Activated T-cell treated with anti-CD3 and anti-CD28 coated beads, Interleukin-2, amount 50 U/mL, for 72 hours (primary cell): ENCODE measurements around the gene FAM186B. TPM values are rescaled to one million over a fixed set of nuclear protein-coding genes. Genes with fewer than 3 reads are reported as not detected.
A peak's percentile ranks its signal among the peaks of the same experiment; 100 is the strongest.
"Not testable (repeated sequence)": the region's sequence is repeated elsewhere in the genome, so short reads cannot be mapped to it uniquely, and the experiment has no call there.

Experiments
- ATAC-seq, 2 donors: fragments of 150-1000 bp; cut with Tn5 transposase; replicated peaks in 1 of 2; 2 replicates each; pipeline ENCODE4 v1.10.0; 2021; ENCODE audit warnings: moderate library complexity in 2 of 2, mild to moderate bottlenecking in 1 of 2
- DNase-seq, 2 donors: peaks; one replicate each; pipeline ENCODE4 v3.0.0; 2021 to 2022; ENCODE audit warnings: mixed read lengths in 1 of 2
- H3K27ac Mint-ChIP-seq: one replicate; pipeline ENCODE4 v1.8.0; 2022; ENCODE audit warnings: mild to moderate bottlenecking, moderate library complexity, mixed read lengths
- H3K27me3 Mint-ChIP-seq: one replicate; pipeline ENCODE4 v1.8.0; 2022; ENCODE audit warnings: low read depth, mixed read lengths
- H3K36me3 Mint-ChIP-seq, 2 donors: one replicate each; pipeline ENCODE4 v1.8.0; 2022; ENCODE audit warnings: mixed read lengths in 2 of 2, mild to moderate bottlenecking in 1 of 2; ENCODE audit not compliant: insufficient read depth in 2 of 2
- H3K4me1 Mint-ChIP-seq: one replicate; pipeline ENCODE4 v1.8.0; 2022; ENCODE audit warnings: low read depth, mixed read lengths
- H3K4me3 Mint-ChIP-seq, 2 donors: one replicate each; pipeline ENCODE4 v1.8.0; 2022; ENCODE audit warnings: mild to moderate bottlenecking in 2 of 2, mixed read lengths in 2 of 2, moderate library complexity in 2 of 2
- H3K9me3 Mint-ChIP-seq, 2 donors: one replicate each; pipeline ENCODE4 v1.8.0; 2022; ENCODE audit warnings: mixed read lengths in 2 of 2
- total RNA-seq, 2 donors: library from RNA; stranded (reverse); gene quantifications; one replicate each; pipeline ENCODE4 v1.2.3, GENCODE V29; 2022

The FAM186B gene
- total RNA-seq: under 1 TPM; 0.74 to 0.82 TPM

- H3K36me3 Mint-ChIP-seq, H3K27me3 Mint-ChIP-seq, ATAC-seq, H3K27ac Mint-ChIP-seq, H3K9me3 Mint-ChIP-seq, DNase-seq, H3K4me3 Mint-ChIP-seq: not testable (repeated sequence)
- H3K4me1 Mint-ChIP-seq: peaks cover 10% of the 10 kb centered on the region
These were observed at the start of gene FAM186B for GRCh38 chr12:49605539-49605938. Gene FAM186B (minus strand): TSS chr12:49605639. CDS start chr12:49605477, 162 bp downstream.

GRCh38 chr12:49654715-49655114 lies 49.3 kb upstream of the FAM186B start:
- H3K4me3 Mint-ChIP-seq: no peak overlapping the region
- no peaks in the 10 kb centered on the region for H3K9me3 Mint-ChIP-seq
- no peak for ATAC-seq
- H3K27ac Mint-ChIP-seq: no peak overlapping the region
- peaks cover 19% of the 10 kb centered on the region for H3K4me1 Mint-ChIP-seq
- peaks cover 4 to 13% of the 10 kb centered on the region in 2 donors for H3K36me3 Mint-ChIP-seq
- no peaks in the 10 kb centered on the region for H3K27me3 Mint-ChIP-seq
- DNase-seq: no peak

- peaks cover 23% of the 10 kb centered on the region for H3K4me1 Mint-ChIP-seq
- H3K9me3 Mint-ChIP-seq: no peaks in the 10 kb centered on the region
- H3K4me3 Mint-ChIP-seq: no peak overlapping the region
- H3K36me3 Mint-ChIP-seq: peaks cover 3 to 10% of the 10 kb centered on the region in 2 donors
- H3K27me3 Mint-ChIP-seq: no peaks in the 10 kb centered on the region
- no peak overlapping the region for H3K27ac Mint-ChIP-seq
- ATAC-seq (no peak), DNase-seq (no peak)
These were observed 47.6 kb upstream of the FAM186B start for GRCh38 chr12:49652921-49653520.

GRCh38 chr12:49651855-49652254 lies 46.4 kb upstream of the FAM186B start:
- no peaks in the 10 kb centered on the region for H3K27me3 Mint-ChIP-seq
- peaks cover 0 to 5% of the 10 kb centered on the region in 2 donors for H3K36me3 Mint-ChIP-seq
- H3K9me3 Mint-ChIP-seq: no peaks in the 10 kb centered on the region
- no peak overlapping the region for H3K4me3 Mint-ChIP-seq
- peaks cover 19% of the 10 kb centered on the region for H3K4me1 Mint-ChIP-seq
- no peak for ATAC-seq
- H3K27ac Mint-ChIP-seq: no peak overlapping the region
- DNase-seq: no peak

GRCh38 chr12:49649892-49650291 lies 44.5 kb upstream of the FAM186B start:
- H3K4me3 Mint-ChIP-seq: no peak overlapping the region
- H3K36me3 Mint-ChIP-seq: peaks cover 0 to 10% of the 10 kb centered on the region in 2 donors
- H3K9me3 Mint-ChIP-seq: no peaks in the 10 kb centered on the region
- DNase-seq: no peak
- peak overlapping the region; percentile 8 for H3K27ac Mint-ChIP-seq
- no peak for ATAC-seq
- no peaks in the 10 kb centered on the region for H3K27me3 Mint-ChIP-seq
- peaks cover 20% of the 10 kb centered on the region for H3K4me1 Mint-ChIP-seq

- DNase-seq: no peak
- Mint-ChIP-seq H3K4me1 (peaks cover 25% of the 10 kb centered on the region), H3K4me3 (no peak overlapping the region), H3K27ac (no peak overlapping the region), H3K27me3 (no peaks in the 10 kb centered on the region), H3K9me3 (no peaks in the 10 kb centered on the region), H3K36me3 (peaks cover 0 to 15% of the 10 kb centered on the region in 2 donors)
- no peak for ATAC-seq
These were observed 44.0 kb upstream of the FAM186B start for GRCh38 chr12:49649445-49649844.

- Mint-ChIP-seq H3K27ac (no peak overlapping the region), H3K27me3 (no peaks in the 10 kb centered on the region), H3K9me3 (no peaks in the 10 kb centered on the region), H3K4me1 (peaks cover 27% of the 10 kb centered on the region), H3K36me3 (peaks cover 0 to 15% of the 10 kb centered on the region in 2 donors), H3K4me3 (no peak overlapping the region)
- no peak for DNase-seq
- ATAC-seq: no peak
These were observed 43.2 kb upstream of the FAM186B start for GRCh38 chr12:49648712-49649003.

- Mint-ChIP-seq H3K9me3 (no peaks in the 10 kb centered on the region), H3K27me3 (no peaks in the 10 kb centered on the region), H3K27ac (no peak overlapping the region), H3K4me3 (no peak overlapping the region), H3K36me3 (peaks cover 0 to 15% of the 10 kb centered on the region in 2 donors), H3K4me1 (peaks cover 27% of the 10 kb centered on the region)
- DNase-seq: no peak
- ATAC-seq: no peak
These were observed 42.6 kb upstream of the FAM186B start for GRCh38 chr12:49647827-49648711.

GRCh38 chr12:49646871-49647654 lies 41.6 kb upstream of the FAM186B start:
- peaks cover 0 to 15% of the 10 kb centered on the region in 2 donors for H3K36me3 Mint-ChIP-seq
- no peak overlapping the region for H3K27ac Mint-ChIP-seq
- H3K27me3 Mint-ChIP-seq: no peaks in the 10 kb centered on the region
- DNase-seq (no peak), ATAC-seq (no peak)
- H3K4me3 Mint-ChIP-seq: no peak overlapping the region
- H3K9me3 Mint-ChIP-seq: no peaks in the 10 kb centered on the region
- H3K4me1 Mint-ChIP-seq: peaks cover 27% of the 10 kb centered on the region

- peaks cover 27% of the 10 kb centered on the region for H3K4me1 Mint-ChIP-seq
- peaks cover 0 to 14% of the 10 kb centered on the region in 2 donors for H3K36me3 Mint-ChIP-seq
- H3K27me3 Mint-ChIP-seq: no peaks in the 10 kb centered on the region
- DNase-seq (no peak), ATAC-seq (no peak)
- no peak overlapping the region for H3K4me3 Mint-ChIP-seq
- no peaks in the 10 kb centered on the region for H3K9me3 Mint-ChIP-seq
- no peak overlapping the region for H3K27ac Mint-ChIP-seq
These were observed 40.9 kb upstream of the FAM186B start for GRCh38 chr12:49646331-49646830.

- H3K4me1 Mint-ChIP-seq: peaks cover 27% of the 10 kb centered on the region
- ATAC-seq: no peak
- H3K9me3 Mint-ChIP-seq: no peaks in the 10 kb centered on the region
- H3K27me3 Mint-ChIP-seq: no peaks in the 10 kb centered on the region
- H3K27ac Mint-ChIP-seq: peak overlapping the region; percentile 48
- DNase-seq: no peak
- peaks cover 0 to 14% of the 10 kb centered on the region in 2 donors for H3K36me3 Mint-ChIP-seq
- H3K4me3 Mint-ChIP-seq: no peak overlapping the region
These were observed 40.0 kb upstream of the FAM186B start for GRCh38 chr12:49645146-49646039.

GRCh38 chr12:49644620-49644994 lies 39.2 kb upstream of the FAM186B start:
- DNase-seq (peak; percentile 81 to 84), ATAC-seq (peak; percentile 94)
- Mint-ChIP-seq H3K36me3 (peaks cover 0 to 11% of the 10 kb centered on the region in 2 donors), H3K9me3 (no peaks in the 10 kb centered on the region), H3K27me3 (no peaks in the 10 kb centered on the region), H3K27ac (peak overlapping the region; percentile 48), H3K4me3 (no peak overlapping the region), H3K4me1 (peaks cover 27% of the 10 kb centered on the region)
